Ascending aorta (tissue), 2 donors: ENCODE data around the gene RAP1A. TPM values are rescaled to one million over a fixed set of nuclear protein-coding genes. Genes with fewer than 3 reads are reported as not detected.

Source experiments
- DNase-seq, 2 donors: peaks; one replicate each; pipeline ENCODE4 v3.0.0-alpha.2; 2019; ENCODE audit warnings: low spot score in 2 of 2
- H3K27ac ChIP-seq, 2 donors: fragments of 200-600 bp; sonication (generic); one replicate each; pipeline ENCODE4 v1.5.1; 2016 to 2017; ENCODE audit warnings: mild to moderate bottlenecking in 1 of 2
- H3K27me3 ChIP-seq: fragments of 200-600 bp; sonication (generic); one replicate; pipeline ENCODE4 v1.5.1; 2017
- H3K36me3 ChIP-seq, 2 donors: fragments of 200-600 bp; sonication (generic); one replicate each; pipeline ENCODE4 v1.5.1; 2016
- H3K4me1 ChIP-seq, 2 donors: fragments of 200-600 bp; sonication (generic); one replicate each; pipeline ENCODE4 v1.5.1; 2016 to 2017; ENCODE audit warnings: mild to moderate bottlenecking in 1 of 2
- H3K4me3 ChIP-seq, 2 donors: fragments of 200-600 bp; sonication (generic); one replicate each; pipeline ENCODE4 v1.5.1; 2016 to 2017; ENCODE audit warnings: mild to moderate bottlenecking in 1 of 2
- H3K9me3 ChIP-seq, 2 donors: fragments of 200-600 bp; sonication (generic); one replicate each; pipeline ENCODE4 v1.5.1; 2016
- CTCF ChIP-seq, 3 experiments: fragments of 200-600 bp in 2 of 3; fragments of 450-650 bp in 1 of 3; sonication (generic) in 2 of 3; IDR thresholded peaks; one replicate each; pipeline ENCODE4 v1.5.1; 2016 to 2019; ENCODE audit warnings: antibody characterized with exemption in 3 of 3, mild to moderate bottlenecking in 1 of 3, moderate library complexity in 1 of 3
- intact Hi-C: fragments of 100-400 bp; cut with DNase I; formaldehyde crosslinking; loops from one replicate; pipeline ENCODE4 v1.15.1; 2023
- total RNA-seq: library from RNA; depleted of rRNA; stranded (reverse); fragments of >200 nt; gene quantifications from one replicate; pipeline ENCODE4 v1.1.0, GENCODE V29; 2016

Gene RAP1A
- total RNA-seq, 1 donor from 2014 or later: 44.1 TPM

GRCh38 chr1:111720274-111720976 is 100.8 kb downstream of the RAP1A start:
- H3K4me1 ChIP-seq: peaks cover 0 to 7% of the 10 kb centered on the region in 2 donors
- no peak for DNase-seq
- TF ChIP-seq CTCF (IDR thresholded peaks at IDR 0.05): no peak
- H3K27me3 ChIP-seq: no peaks in the 10 kb centered on the region
- intact Hi-C loops: no loop called here
- H3K4me3 ChIP-seq: no peak overlapping the region
- H3K27ac ChIP-seq: peak overlapping the region; percentile 33 to 67
- H3K9me3 ChIP-seq: no peaks in the 10 kb centered on the region
- H3K36me3 ChIP-seq: peaks cover 0 to 8% of the 10 kb centered on the region in 2 donors

GRCh38 chr1:111720977-111721786 is 101.6 kb downstream of the RAP1A start:
- no peak for DNase-seq
- Histone ChIP-seq H3K27me3 (no peaks in the 10 kb centered on the region), H3K4me1 (peaks cover 0 to 7% of the 10 kb centered on the region in 2 donors), H3K27ac (peak overlapping the region in 1 of 2 donors; percentile 33), H3K36me3 (peaks cover 0 to 8% of the 10 kb centered on the region in 2 donors), H3K9me3 (no peaks in the 10 kb centered on the region), H3K4me3 (no peak overlapping the region)
- intact Hi-C loops: no loop called here
- TF ChIP-seq CTCF (IDR thresholded peaks at IDR 0.05): no peak

- Histone ChIP-seq H3K27ac (no peak overlapping the region), H3K36me3 (peaks cover 0 to 14% of the 10 kb centered on the region in 2 donors), H3K27me3 (no peaks in the 10 kb centered on the region), H3K4me3 (no peak overlapping the region), H3K4me1 (peaks cover 0 to 7% of the 10 kb centered on the region in 2 donors), H3K9me3 (no peaks in the 10 kb centered on the region)
- DNase-seq: no peak
- intact Hi-C loops: no loop called here
- no peak for TF ChIP-seq CTCF (IDR thresholded peaks at IDR 0.05)
These were observed 103.7 kb downstream of the RAP1A start for GRCh38 chr1:111723091-111723806.

- Histone ChIP-seq H3K4me3 (no peak overlapping the region), H3K9me3 (no peaks in the 10 kb centered on the region), H3K4me1 (peaks cover 0 to 7% of the 10 kb centered on the region in 2 donors), H3K27ac (no peak overlapping the region), H3K36me3 (peaks cover 0 to 14% of the 10 kb centered on the region in 2 donors), H3K27me3 (no peaks in the 10 kb centered on the region)
- DNase-seq: no peak
- TF ChIP-seq CTCF (IDR thresholded peaks at IDR 0.05): no peak
- intact Hi-C loops: no loop called here
These were observed 104.3 kb downstream of the RAP1A start for GRCh38 chr1:111723871-111724270.

GRCh38 chr1:111725192-111725591 is 105.6 kb downstream of the RAP1A start:
- H3K36me3 ChIP-seq: peaks cover 0 to 14% of the 10 kb centered on the region in 2 donors
- TF ChIP-seq CTCF (IDR thresholded peaks at IDR 0.05): no peak
- H3K4me1 ChIP-seq: peaks cover 0 to 7% of the 10 kb centered on the region in 2 donors
- H3K27ac ChIP-seq: no peak overlapping the region
- no peaks in the 10 kb centered on the region for H3K27me3 ChIP-seq
- intact Hi-C loops: no loop called here
- H3K4me3 ChIP-seq: no peak overlapping the region
- DNase-seq: no peak
- H3K9me3 ChIP-seq: no peaks in the 10 kb centered on the region
